Lower leg skin (tissue), 3 donors: Measurements from ENCODE around the gene C11orf21.

Experiments
- POLR2A ChIP-seq, 2 donors: fragments of 450-650 bp; IDR thresholded peaks; one replicate each; pipeline ENCODE4 v1.6.1; 2016 to 2017; ENCODE audit warnings: antibody characterized with exemption in 2 of 2, mild to moderate bottlenecking in 1 of 2, moderate library complexity in 1 of 2
- TF ChIP-seq, protein P1 (sequence below), 3 donors: fragments of 450-650 bp; IDR thresholded peaks; one replicate each; pipeline ENCODE4 v1.5.1; 2016; ENCODE audit warnings: antibody characterized with exemption in 3 of 3, mild to moderate bottlenecking in 3 of 3, moderate library complexity in 2 of 3

DNA sequence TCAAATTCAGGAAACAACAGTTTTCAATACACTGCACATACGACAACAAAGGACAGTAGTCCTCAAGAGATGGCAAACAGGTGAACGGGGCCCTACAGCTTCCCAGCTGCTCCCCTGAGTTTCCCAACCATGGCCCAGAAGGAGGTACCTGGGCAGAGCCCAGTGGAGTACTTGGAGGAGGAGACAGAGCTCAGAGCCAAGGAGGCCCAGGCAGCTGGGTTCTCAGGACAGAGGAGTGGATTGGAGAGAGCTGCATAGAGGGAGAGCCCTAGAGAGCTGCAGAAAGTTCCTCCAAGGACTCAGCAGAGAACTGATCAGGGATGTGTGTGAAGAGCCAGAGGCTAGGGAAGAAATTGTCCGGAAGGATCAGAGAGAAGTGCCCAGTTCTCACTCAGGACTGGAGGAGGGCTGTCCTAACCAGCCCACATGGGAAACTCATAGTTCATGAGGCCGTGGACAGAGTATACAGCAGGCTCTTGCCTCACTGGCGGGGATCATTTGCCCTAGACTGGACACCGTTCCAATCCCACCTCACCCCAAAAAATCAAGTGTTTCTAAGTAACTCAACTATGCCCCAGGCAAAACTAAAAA, 23.7 kb downstream of the C11orf21 start:
- TF ChIP-seq POLR2A (IDR thresholded peaks at IDR 0.05) = no peak
- TF ChIP-seq, protein P1, sequence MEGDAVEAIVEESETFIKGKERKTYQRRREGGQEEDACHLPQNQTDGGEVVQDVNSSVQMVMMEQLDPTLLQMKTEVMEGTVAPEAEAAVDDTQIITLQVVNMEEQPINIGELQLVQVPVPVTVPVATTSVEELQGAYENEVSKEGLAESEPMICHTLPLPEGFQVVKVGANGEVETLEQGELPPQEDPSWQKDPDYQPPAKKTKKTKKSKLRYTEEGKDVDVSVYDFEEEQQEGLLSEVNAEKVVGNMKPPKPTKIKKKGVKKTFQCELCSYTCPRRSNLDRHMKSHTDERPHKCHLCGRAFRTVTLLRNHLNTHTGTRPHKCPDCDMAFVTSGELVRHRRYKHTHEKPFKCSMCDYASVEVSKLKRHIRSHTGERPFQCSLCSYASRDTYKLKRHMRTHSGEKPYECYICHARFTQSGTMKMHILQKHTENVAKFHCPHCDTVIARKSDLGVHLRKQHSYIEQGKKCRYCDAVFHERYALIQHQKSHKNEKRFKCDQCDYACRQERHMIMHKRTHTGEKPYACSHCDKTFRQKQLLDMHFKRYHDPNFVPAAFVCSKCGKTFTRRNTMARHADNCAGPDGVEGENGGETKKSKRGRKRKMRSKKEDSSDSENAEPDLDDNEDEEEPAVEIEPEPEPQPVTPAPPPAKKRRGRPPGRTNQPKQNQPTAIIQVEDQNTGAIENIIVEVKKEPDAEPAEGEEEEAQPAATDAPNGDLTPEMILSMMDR (IDR thresholded peaks at IDR 0.05) = no peak
